H1 (cell line): Measurements from ENCODE around the gene REM2. TPM values are rescaled to one million over a fixed set of nuclear protein-coding genes. Genes with fewer than 3 reads are reported as not detected.

Source experiments
- CTCF ChIA-PET: fragments of 300-600 bp; sonication (Branson Sonifier 250); formaldehyde crosslinking; loops from one replicate; lab custom pipeline; 2021; ENCODE audit not compliant: partially characterized antibody; lab: Charles Lee
- POLR2A ChIA-PET: fragments of 300-600 bp; sonication (Branson Sonifier 250); formaldehyde crosslinking; loops from one replicate; lab custom pipeline; 2021; ENCODE audit warnings: inconsistent platforms; ENCODE audit not compliant: partially characterized antibody; lab: Charles Lee
- DNase-seq, 2 experiments: peaks; one replicate each; pipeline versions ENCODE4 v3.0.0 to v3.0.0-alpha.2; 2010 to 2022; ENCODE audit warnings: low spot score in 2 of 2, low read depth in 1 of 2, mixed read lengths in 1 of 2
- FAIRE-seq: peaks from 2 replicates; lab custom pipeline; 2011; peaks lifted over from hg19 to GRCh38; lab: Jason Lieb, UNC
- H2AFZ ChIP-seq: 2 replicates; pipeline ENCODE4 v1.8.1; 2012; ENCODE audit warnings: low read length, inconsistent platforms
- H2AK5ac ChIP-seq: 2 replicates; pipeline ENCODE4 v1.6.1; 2013; ENCODE audit warnings: low read depth, low read length
- H2BK120ac ChIP-seq: replicated peaks from 2 replicates; pipeline ENCODE3; 2013; ENCODE audit warnings: low read depth, low read length, inconsistent platforms
- H2BK12ac ChIP-seq: 2 replicates; pipeline ENCODE4 v1.6.1; 2013; ENCODE audit warnings: low read depth, low read length
- H2BK15ac ChIP-seq: 2 replicates; pipeline ENCODE4 v1.6.1; 2013; ENCODE audit warnings: low read length
- H2BK20ac ChIP-seq: 2 replicates; pipeline ENCODE4 v1.6.1; 2013; ENCODE audit warnings: low read length
- H2BK5ac ChIP-seq: 2 replicates; pipeline ENCODE4 v1.6.1; 2013; ENCODE audit warnings: low read depth, low read length
- H3K14ac ChIP-seq: 2 replicates; pipeline ENCODE4 v1.6.1; 2013; ENCODE audit warnings: inconsistent platforms; ENCODE audit not compliant: insufficient read length
- H3K18ac ChIP-seq: 2 replicates; pipeline ENCODE4 v1.6.1; 2013; ENCODE audit warnings: low read length; ENCODE audit errors: extremely low read depth
- H3K23ac ChIP-seq: 2 replicates; pipeline ENCODE4 v1.6.1; 2013; ENCODE audit warnings: inconsistent platforms; ENCODE audit not compliant: insufficient read length
- H3K23me2 ChIP-seq: 2 replicates; pipeline ENCODE4 v1.6.1; 2013; ENCODE audit warnings: low read depth, low read length
- H3K27ac ChIP-seq: 2 replicates; pipeline ENCODE4 v1.6.1; 2011; ENCODE audit warnings: low read depth, low read length, inconsistent platforms
- H3K27me3 ChIP-seq, 4 experiments: replicated peaks in 1 of 4; 1 replicate in 1 of 4; 2 replicates in 3 of 4; pipeline versions ENCODE4 v1.6.1 to v1.8.1; 2011 to 2013; ENCODE audit warnings: low read length in 3 of 4, mild to moderate bottlenecking in 3 of 4, inconsistent platforms in 2 of 4, mixed read lengths in 2 of 4, moderate library complexity in 1 of 4; ENCODE audit not compliant: control insufficient read depth in 3 of 4, insufficient read depth in 3 of 4; ENCODE audit errors: extremely low read depth in 1 of 4
- H3K36me3 ChIP-seq, 4 experiments: 2 replicates each; pipeline versions ENCODE4 v1.6.1 to v1.8.1; 2011 to 2013; ENCODE audit warnings: mild to moderate bottlenecking in 4 of 4, low read length in 3 of 4, moderate library complexity in 2 of 4, control low read depth in 1 of 4, inconsistent platforms in 1 of 4; ENCODE audit not compliant: insufficient read depth in 4 of 4, control insufficient read depth in 2 of 4
- H3K4ac ChIP-seq: replicated peaks from 2 replicates; pipeline ENCODE3; 2013; ENCODE audit warnings: low read length, low read depth, mixed read lengths, inconsistent platforms; ENCODE audit not compliant: insufficient read length
- H3K4me1 ChIP-seq, 4 experiments: replicated peaks in 1 of 4; 1 replicate in 1 of 4; 2 replicates in 3 of 4; pipeline versions ENCODE4 v1.6.1 to v1.8.1; 2011 to 2013; ENCODE audit warnings: low read length in 3 of 4, inconsistent platforms in 2 of 4, mixed read lengths in 1 of 4; ENCODE audit not compliant: insufficient read depth in 4 of 4, control insufficient read depth in 3 of 4
- H3K4me2 ChIP-seq, 2 experiments: 2 replicates each; pipeline versions ENCODE4 v1.6.1 to v1.8.1; 2011 to 2013; ENCODE audit warnings: low read depth in 2 of 2, low read length in 2 of 2, control low read depth in 1 of 2, inconsistent platforms in 1 of 2, mild to moderate bottlenecking in 1 of 2; ENCODE audit not compliant: insufficient read depth in 1 of 2
- H3K4me3 ChIP-seq, 4 experiments: fragments of 200-600, 300-600 bp in 1 of 4; sonication (generic), shearing (Covaris generic), sonication (Bioruptor Twin) in 1 of 4; 2 replicates each; pipeline versions ENCODE4 v1.5.1 to v1.8.1; 2011 to 2016; ENCODE audit warnings: low read length in 4 of 4, low read depth in 3 of 4, control low read depth in 2 of 4, inconsistent platforms in 2 of 4, mild to moderate bottlenecking in 2 of 4, mixed read lengths in 1 of 4, moderate library complexity in 1 of 4; ENCODE audit not compliant: insufficient read depth in 2 of 4; ENCODE audit errors: extremely low read depth in 1 of 4
- H3K56ac ChIP-seq: replicated peaks from 2 replicates; pipeline ENCODE3; 2013; ENCODE audit warnings: low read depth, mild to moderate bottlenecking, mixed read lengths, low read length, inconsistent platforms; ENCODE audit not compliant: insufficient read length
- H3K79me1 ChIP-seq: 2 replicates; pipeline ENCODE4 v1.6.1; 2013; ENCODE audit warnings: low read depth, low read length, control low read depth
- H3K79me2 ChIP-seq, 2 experiments: 2 replicates each; pipeline versions ENCODE4 v1.6.1 to v1.8.1; 2012 to 2013; ENCODE audit warnings: low read length in 2 of 2, mild to moderate bottlenecking in 2 of 2, inconsistent platforms in 1 of 2; ENCODE audit not compliant: insufficient read depth in 2 of 2, control insufficient read depth in 1 of 2
- H3K9ac ChIP-seq, 4 experiments: replicated peaks in 1 of 4; 1 replicate in 1 of 4; 2 replicates in 3 of 4; pipeline versions ENCODE4 v1.6.1 to v1.8.1; 2011 to 2013; ENCODE audit warnings: low read depth in 3 of 4, low read length in 3 of 4, control low read depth in 2 of 4, mild to moderate bottlenecking in 2 of 4, moderate library complexity in 2 of 4, inconsistent platforms in 1 of 4; ENCODE audit errors: extremely low read depth in 1 of 4
- H3K9me3 ChIP-seq, 2 experiments: 2 replicates each; pipeline versions ENCODE4 v1.6.1 to v1.8.1; 2012 to 2013; ENCODE audit warnings: mild to moderate bottlenecking in 2 of 2, moderate library complexity in 2 of 2, control low read depth in 1 of 2, inconsistent platforms in 1 of 2, low read depth in 1 of 2, low read length in 1 of 2, mixed read lengths in 1 of 2; ENCODE audit not compliant: insufficient read depth in 2 of 2
- H4K20me1 ChIP-seq, 2 experiments: replicated peaks in 1 of 2; 2 replicates each; pipeline versions ENCODE3 to v1.8.1; 2011 to 2013; ENCODE audit warnings: inconsistent platforms in 2 of 2, low read length in 2 of 2, mild to moderate bottlenecking in 1 of 2; ENCODE audit not compliant: insufficient read depth in 2 of 2, control insufficient read depth in 1 of 2
- H4K5ac ChIP-seq: 2 replicates; pipeline ENCODE4 v1.6.1; 2013; ENCODE audit warnings: low read length, low read depth, mixed read lengths, inconsistent platforms; ENCODE audit not compliant: insufficient read length
- H4K8ac ChIP-seq: 2 replicates; pipeline ENCODE4 v1.8.0; 2013; ENCODE audit warnings: mild to moderate bottlenecking, moderate library complexity, low read length, inconsistent platforms; ENCODE audit not compliant: insufficient read depth; ENCODE audit errors: extremely low read depth
- H4K91ac ChIP-seq: replicated peaks from 2 replicates; pipeline ENCODE3; 2013; ENCODE audit warnings: low read length, mixed read lengths, inconsistent platforms; ENCODE audit not compliant: insufficient read length
- CBX5 ChIP-seq: fragments of 300-800, 300-1000 bp; sonication (generic); IDR thresholded peaks from 2 replicates; pipeline ENCODE4 v1.7.1; 2016; ENCODE audit warnings: antibody characterized with exemption, low read length, low read depth
- CBX8 ChIP-seq: fragments of 300-800, 300-1000 bp; sonication (generic); IDR thresholded peaks from 2 replicates; pipeline ENCODE4 v1.7.1; 2016; ENCODE audit warnings: low read depth, low read length, borderline replicate concordance
- CHD2 ChIP-seq: IDR thresholded peaks from 2 replicates; pipeline ENCODE4 v1.6.1; 2012; ENCODE audit warnings: low read length, improper control_type of control experiment
- FOSL1 ChIP-seq: IDR thresholded peaks from 2 replicates; pipeline ENCODE4 v1.6.1; 2011; ENCODE audit warnings: mild to moderate bottlenecking, low read depth, low read length, moderate library complexity; ENCODE audit not compliant: insufficient read depth
- GABPA ChIP-seq: IDR thresholded peaks from 2 replicates; pipeline ENCODE4 v1.6.1; 2011; ENCODE audit warnings: mild to moderate bottlenecking, low read length, moderate library complexity, borderline replicate concordance; ENCODE audit not compliant: insufficient read depth
- JUND ChIP-seq: IDR thresholded peaks from 2 replicates; pipeline ENCODE4 v1.6.1; 2011; ENCODE audit warnings: mild to moderate bottlenecking, improper control_type of control experiment, low read length
- MAFK ChIP-seq: IDR thresholded peaks from 2 replicates; pipeline ENCODE4 v1.6.1; 2012; ENCODE audit warnings: low read depth, mild to moderate bottlenecking, improper control_type of control experiment, low read length
- RAD21 ChIP-seq, 2 experiments: IDR thresholded peaks in 1 of 2; conservative IDR thresholded peaks in 1 of 2; 2 replicates each; pipeline ENCODE4 v1.6.1; 2011; ENCODE audit warnings: low read depth in 2 of 2, low read length in 2 of 2, improper control_type of control experiment in 1 of 2, inconsistent platforms in 1 of 2, mild to moderate bottlenecking in 1 of 2, moderate library complexity in 1 of 2
- YY1 ChIP-seq: IDR thresholded peaks from 2 replicates; pipeline ENCODE4 v1.6.1; 2011; ENCODE audit warnings: low read depth, mild to moderate bottlenecking, low read length
- WGBS, 2 experiments: shearing (Covaris generic) in 1 of 2; methylation state at CpG; one replicate each; pipeline versions ENCODE4 v1.1.6 to v1.1.7; 2013 to 2015; ENCODE audit warnings: low lambda C conversion rate in 2 of 2, mixed read lengths in 2 of 2, inconsistent platforms in 1 of 2, low coverage in 1 of 2, missing lambda C conversion rate in 1 of 2; ENCODE audit not compliant: insufficient replicate concordance in 2 of 2, insufficient coverage in 1 of 2, insufficient read length in 1 of 2; ENCODE audit errors: extremely low coverage in 1 of 2, missing lambda C conversion rate in 1 of 2; 5-methylcytosine and 5-hydroxymethylcytosine counted together
- polyA plus RNA-seq, 7 experiments: library from polyadenylated mRNA; depleted of rRNA in 3 of 7; stranded (reverse) in 5 of 7; unstranded in 2 of 7; fragments of >200 nt in 5 of 7; fragments of 200-250 nt in 2 of 7; gene quantifications; 1 replicate in 5 of 7; 2 replicates in 1 of 7; 4 replicates in 1 of 7; pipeline versions ENCODE4 v1.2.1 to v1.2.3, GENCODE V29; 2011 to 2013; ENCODE audit warnings: missing spikeins in 2 of 7, mixed read lengths in 2 of 7
- total RNA-seq: library from RNA; stranded (reverse); fragmentation: NEBNext Ultra II Directional; extraction: Animal tissue kit (Norgen Biotek cat#: 25700); gene quantifications from 2 replicates; pipeline ENCODE4 v1.2.1, GENCODE V29; 2021

REM2 gene
- total and polyA plus RNA-seq, 2 of the 8 experiments (the other 6 are each of a cell fraction or from before 2014, with no cell fraction given), result 1.00 to 1.1 TPM

- peaks cover 31 to 64% (median 52%) of the 10 kb centered on the region in 4 experiments for H3K36me3 ChIP-seq
- no peak overlapping the region for H2BK12ac ChIP-seq
- no peak overlapping the region for H2BK5ac ChIP-seq
- H3K4me3 ChIP-seq, result no peak overlapping the region
- peaks cover 0 to 3% (median 1%) of the 10 kb centered on the region in 4 experiments; a peak in 3 of 7 replicates for H3K4me1 ChIP-seq
- H3K18ac ChIP-seq, result no peak overlapping the region
- no peaks in the 10 kb centered on the region for H3K27me3 ChIP-seq
- no peak overlapping the region for H2BK120ac ChIP-seq
- H3K56ac ChIP-seq, result no peak overlapping the region
- no peak overlapping the region for H4K5ac ChIP-seq
- no peak overlapping the region for H3K14ac ChIP-seq
- H2AFZ ChIP-seq, result no peak overlapping the region
- H3K9ac ChIP-seq, result no peak overlapping the region
- 96% methylated on average over 8 of the region's 8 CpGs; no CpG with 5 or more reads in 1 of the 2 experiments for WGBS, 2 experiments
- DNase-seq, result no peak
- H3K4ac ChIP-seq, result no peak overlapping the region
- no peak overlapping the region for H2BK20ac ChIP-seq
- CTCF ChIA-PET, result interaction anchor here (1.0 kb wide), 1 partner anchor 75 kb away, joined by 3 read pairs; no protein-coding TSS in a partner anchor
- H2AK5ac ChIP-seq, result no peak overlapping the region
- no peak overlapping the region for H4K8ac ChIP-seq
- H3K79me2 ChIP-seq, result peaks cover 5 to 21% of the 10 kb centered on the region in 2 experiments
- H4K20me1 ChIP-seq, result peaks cover 0 to 2% of the 10 kb centered on the region in 2 experiments
- no peak overlapping the region for H3K23ac ChIP-seq
- peaks cover 5% of the 10 kb centered on the region; the same call in 1 of the 2 replicates for H3K79me1 ChIP-seq
- no peak overlapping the region for H4K91ac ChIP-seq
- no peak overlapping the region for H3K27ac ChIP-seq
- POLR2A ChIA-PET, result interaction anchor here (0.9 to 1.7 kb wide), 2 partner anchors 9 to 58 kb away, joined by 3 read pairs; no protein-coding TSS in a partner anchor
- H3K23me2 ChIP-seq, result peaks cover 9% of the 10 kb centered on the region
- no peak overlapping the region for H2BK15ac ChIP-seq
- TF ChIP-seq MAFK, result no peak
- TF ChIP-seq FOSL1, result no peak
- TF ChIP-seq YY1, result no peak
- no peak for TF ChIP-seq RAD21 (IDR thresholded peaks at IDR 0.05 in 1 of 2, conservative IDR thresholded peaks at IDR 0.05 in 1 of 2; ENCODE audit: low read depth in 2 of 2, low read length in 2 of 2)
- no peak for TF ChIP-seq CBX8
- no peak for TF ChIP-seq CHD2
- no peak for TF ChIP-seq CBX5
- no peak for TF ChIP-seq JUND
- no peak for TF ChIP-seq GABPA
- TF ChIP-seq, all 59 proteins: peak for 0
- no peak overlapping the region for H3K4me2 ChIP-seq
- no peak for FAIRE-seq
- H3K9me3 ChIP-seq, result no peaks in the 10 kb centered on the region
These were observed 42.5 kb downstream of the REM2 start for GRCh38 chr14:22925513-22925912.
